Measurements from ENCODE around the gene GJD2. TPM values are rescaled to one million over a fixed set of nuclear protein-coding genes. Genes with fewer than 3 reads are reported as not detected.

GJD2 gene
- total and polyA plus RNA-seq, 2 donors (not counting 1 experiment from before 2014, with no cell fraction given): not detected

DNA sequence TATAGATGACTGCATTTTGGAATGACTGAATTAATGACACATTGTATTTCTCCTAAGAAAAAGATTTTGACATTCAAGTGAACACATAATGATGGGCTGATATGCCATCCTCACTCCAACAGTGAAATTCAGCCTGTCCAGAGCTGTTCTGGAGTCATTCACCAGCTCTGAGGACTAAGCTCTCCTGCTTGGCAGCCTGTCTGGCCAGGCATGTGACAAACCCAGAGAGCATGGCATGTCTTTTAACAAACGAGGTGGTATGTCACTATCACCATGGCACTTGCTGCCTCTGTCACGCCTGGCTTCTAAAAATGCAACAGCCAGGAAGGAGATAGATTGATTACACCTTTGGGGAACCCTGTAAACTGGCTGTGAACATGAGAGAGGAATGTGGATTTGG is 39.1 kb upstream of the GJD2 start:
- Mint-ChIP-seq H3K27me3 (peaks cover 65% of the 10 kb centered on the region), H3K27ac (no peak overlapping the region)
- intact Hi-C loops (cut with micrococcal nuclease): loop anchor here (10.0 kb wide), 1 partner anchor 61 kb away; no protein-coding TSS in a partner anchor

DNA sequence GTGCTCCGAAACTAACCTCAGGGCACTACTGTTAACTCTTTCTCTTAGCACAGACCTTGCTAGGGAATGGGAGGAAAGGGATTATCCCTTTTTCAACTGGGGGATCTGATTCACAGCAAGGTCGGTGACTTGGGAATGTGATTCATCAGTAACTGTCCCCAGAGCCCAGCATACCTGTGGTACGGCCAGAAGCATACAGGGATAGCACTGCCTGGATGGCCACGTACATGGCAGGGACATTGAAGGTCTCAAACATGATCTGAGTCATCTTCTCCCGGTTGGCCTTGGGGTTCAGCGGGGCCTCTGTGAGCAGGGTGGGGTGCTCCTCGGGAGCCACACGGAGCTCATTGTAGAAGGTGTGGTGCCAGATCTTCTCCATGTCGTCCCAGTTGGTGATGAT is 38.3 kb upstream of the GJD2 start:
- H3K9ac ChIP-seq (ENCODE audit: low read length): no peak overlapping the region
- intact Hi-C loops (cut with micrococcal nuclease): loop anchor here (10.0 kb wide), 1 partner anchor 62 kb away; no protein-coding TSS in a partner anchor
- Mint-ChIP-seq H3K4me1 (no peaks in the 10 kb centered on the region), H3K27ac (no peak overlapping the region), H3K9me3 (ENCODE audit: insufficient read depth) (no peaks in the 10 kb centered on the region), H3K27me3 (peaks cover 65% of the 10 kb centered on the region), H3K4me3 (no peak overlapping the region)
- H2AFZ ChIP-seq (ENCODE audit: insufficient read depth, low read depth, low read length, poor library complexity, severe bottlenecking): no peak overlapping the region
- H3K27ac ChIP-seq (ENCODE audit: low read length in 2 of 2): no peak overlapping the region
- no peaks in the 10 kb centered on the region for H3K4me1 ChIP-seq (ENCODE audit: control insufficient read depth in 2 of 2, insufficient read depth in 2 of 2, low read length in 2 of 2)
- H3K4me3 ChIP-seq (ENCODE audit: control extremely low read depth in 1 of 5, extremely low read depth in 1 of 5, insufficient read depth in 1 of 5, low read depth in 2 of 5, low read length in 4 of 5): no peak overlapping the region
- POLR2A ChIA-PET: no interaction called here
- DNase-seq: no peak
- H3K27me3 ChIP-seq (replicated peaks in 1 of 4; ENCODE audit: control extremely low read depth in 1 of 4, control insufficient read depth in 3 of 4, insufficient read depth in 4 of 4, low read length in 3 of 4): peaks cover 0 to 29% (median 9%) of the 10 kb centered on the region in 4 experiments
- H3K4me2 ChIP-seq (replicated peaks; ENCODE audit: low read depth, low read length, poor library complexity, severe bottlenecking): no peak overlapping the region
- ATAC-seq (ENCODE audit: low read depth): no peak
- WGBS (ENCODE audit: insufficient coverage): 97% methylated on average over 7 of the region's 9 CpGs
- TF ChIP-seq, protein P1, sequence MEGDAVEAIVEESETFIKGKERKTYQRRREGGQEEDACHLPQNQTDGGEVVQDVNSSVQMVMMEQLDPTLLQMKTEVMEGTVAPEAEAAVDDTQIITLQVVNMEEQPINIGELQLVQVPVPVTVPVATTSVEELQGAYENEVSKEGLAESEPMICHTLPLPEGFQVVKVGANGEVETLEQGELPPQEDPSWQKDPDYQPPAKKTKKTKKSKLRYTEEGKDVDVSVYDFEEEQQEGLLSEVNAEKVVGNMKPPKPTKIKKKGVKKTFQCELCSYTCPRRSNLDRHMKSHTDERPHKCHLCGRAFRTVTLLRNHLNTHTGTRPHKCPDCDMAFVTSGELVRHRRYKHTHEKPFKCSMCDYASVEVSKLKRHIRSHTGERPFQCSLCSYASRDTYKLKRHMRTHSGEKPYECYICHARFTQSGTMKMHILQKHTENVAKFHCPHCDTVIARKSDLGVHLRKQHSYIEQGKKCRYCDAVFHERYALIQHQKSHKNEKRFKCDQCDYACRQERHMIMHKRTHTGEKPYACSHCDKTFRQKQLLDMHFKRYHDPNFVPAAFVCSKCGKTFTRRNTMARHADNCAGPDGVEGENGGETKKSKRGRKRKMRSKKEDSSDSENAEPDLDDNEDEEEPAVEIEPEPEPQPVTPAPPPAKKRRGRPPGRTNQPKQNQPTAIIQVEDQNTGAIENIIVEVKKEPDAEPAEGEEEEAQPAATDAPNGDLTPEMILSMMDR (IDR thresholded peaks at IDR 0.05): no peak
- no peak for TF ChIP-seq EZH2 (IDR thresholded peaks at IDR 0.05; ENCODE audit: borderline replicate concordance, insufficient read depth, low read depth, low read length, poor library complexity, severe bottlenecking)
- CTCF ChIA-PET: no interaction called here
- H3K79me2 ChIP-seq (ENCODE audit: control insufficient read depth, insufficient read depth, low read length): no peaks in the 10 kb centered on the region
- no peaks in the 10 kb centered on the region for H3K36me3 ChIP-seq (replicated peaks in 1 of 2; ENCODE audit: control extremely low read depth in 1 of 2, control insufficient read depth in 1 of 2, extremely low read depth in 1 of 2, insufficient read depth in 2 of 2, low read length in 1 of 2)
- H3K9me3 ChIP-seq (ENCODE audit: control extremely low read depth in 1 of 3, control insufficient read depth in 2 of 3, insufficient read depth in 1 of 3, low read length in 2 of 3): peaks cover 0 to 1% (median 0%) of the 10 kb centered on the region in 3 donors
- H4K20me1 ChIP-seq (ENCODE audit: control insufficient read depth, insufficient read depth, low read length, poor library complexity, severe bottlenecking): no peaks in the 10 kb centered on the region

More for the DNA sequence above, 39.1 kb upstream of the GJD2 start:
- Mint-ChIP-seq H3K9me3 (ENCODE audit: insufficient read depth) (no peaks in the 10 kb centered on the region), H3K4me3 (no peak overlapping the region), H3K4me1 (no peaks in the 10 kb centered on the region)
- ChIA-PET POLR2A (no interaction called here), CTCF (no interaction called here)
- Histone ChIP-seq H3K9ac (ENCODE audit: low read length) (no peak overlapping the region), H4K20me1 (ENCODE audit: control insufficient read depth, insufficient read depth, low read length, poor library complexity, severe bottlenecking) (no peaks in the 10 kb centered on the region), H2AFZ (ENCODE audit: insufficient read depth, low read depth, low read length, poor library complexity, severe bottlenecking) (no peak overlapping the region), H3K4me2 (replicated peaks; ENCODE audit: low read depth, low read length, poor library complexity, severe bottlenecking) (no peak overlapping the region), H3K4me3 (ENCODE audit: control extremely low read depth in 1 of 5, extremely low read depth in 1 of 5, insufficient read depth in 1 of 5, low read depth in 2 of 5, low read length in 4 of 5) (no peak overlapping the region), H3K27ac (ENCODE audit: low read length in 2 of 2) (no peak overlapping the region), H3K79me2 (ENCODE audit: control insufficient read depth, insufficient read depth, low read length) (no peaks in the 10 kb centered on the region), H3K4me1 (ENCODE audit: control insufficient read depth in 2 of 2, insufficient read depth in 2 of 2, low read length in 2 of 2) (no peaks in the 10 kb centered on the region), H3K36me3 (replicated peaks in 1 of 2; ENCODE audit: control extremely low read depth in 1 of 2, control insufficient read depth in 1 of 2, extremely low read depth in 1 of 2, insufficient read depth in 2 of 2, low read length in 1 of 2) (no peaks in the 10 kb centered on the region), H3K27me3 (replicated peaks in 1 of 4; ENCODE audit: control extremely low read depth in 1 of 4, control insufficient read depth in 3 of 4, insufficient read depth in 4 of 4, low read length in 3 of 4) (peaks cover 0 to 29% (median 9%) of the 10 kb centered on the region in 4 experiments), H3K9me3 (ENCODE audit: control extremely low read depth in 1 of 3, control insufficient read depth in 2 of 3, insufficient read depth in 1 of 3, low read length in 2 of 3) (peaks cover 0 to 1% (median 0%) of the 10 kb centered on the region in 3 donors)
- ATAC-seq (ENCODE audit: low read depth): no peak
- TF ChIP-seq, protein P1 (IDR thresholded peaks at IDR 0.05): no peak
- no peak for TF ChIP-seq EZH2 (IDR thresholded peaks at IDR 0.05; ENCODE audit: borderline replicate concordance, insufficient read depth, low read depth, low read length, poor library complexity, severe bottlenecking)
- no peak for DNase-seq
- WGBS (ENCODE audit: insufficient coverage): 25% methylated on average over 2 of the region's 2 CpGs
